Mucosa of descending colon (tissue), 3 donors: ENCODE results near the gene COA3. TPM values are rescaled to one million over a fixed set of nuclear protein-coding genes. Genes with fewer than 3 reads are reported as not detected.

ENCODE experiments used
- ATAC-seq: fragments of 200-7000 bp; cut with Tn5 transposase; one replicate; pipeline ENCODE4 v1.9.1; 2020; ENCODE audit warnings: mild to moderate bottlenecking, moderate library complexity
- DNase-seq, 3 donors: peaks; one replicate each; pipeline ENCODE4 v3.0.0-alpha.2; 2020
- H3K36me3 ChIP-seq: fragments of 200-600 bp; one replicate; pipeline ENCODE4 v1.8.0; 2021; ENCODE audit warnings: low read depth, mild to moderate bottlenecking
- H3K4me1 ChIP-seq: fragments of 200-600 bp; one replicate; pipeline ENCODE4 v1.8.0; 2021; ENCODE audit warnings: low read depth, mild to moderate bottlenecking
- H3K4me3 ChIP-seq: fragments of 200-600 bp; one replicate; pipeline ENCODE4 v1.8.0; 2021; ENCODE audit warnings: mild to moderate bottlenecking
- H3K9me3 ChIP-seq: fragments of 200-600 bp; one replicate; pipeline ENCODE4 v1.8.0; 2021; ENCODE audit warnings: mild to moderate bottlenecking
- CTCF ChIP-seq: fragments of 200-600 bp; IDR thresholded peaks from one replicate; pipeline ENCODE4 v1.8.0; 2022; ENCODE audit warnings: antibody characterized with exemption, mild to moderate bottlenecking
- intact Hi-C, 2 donors: fragments of 100-400 bp; cut with DNase I in 1 of 2; cut with micrococcal nuclease in 1 of 2; formaldehyde crosslinking; loops; one replicate each; pipeline versions ENCODE4 v1.11.0 to v1.11.1; 2022; cut with DNase I, micrococcal nuclease
- total RNA-seq, 3 donors: library from RNA; stranded (reverse); fragmentation: NEBNext Ultra II Directional in 2 of 3; extraction: Animal tissue kit (Norgen Biotek cat#: 25700) in 2 of 3; gene quantifications; one replicate each; pipeline versions ENCODE4 v1.2.1 to v1.2.4, GENCODE V29; 2021 to 2023
- donor health status: DM: no; HTN: no; CAD: no; lungs with moderate emphysema.
- donor health status: DM: no; HTN: no; CAD: no.
- donor health status: DM: no; HTN: yes; CAD: no.

Gene COA3
- total RNA-seq, 3 donors from 2014 or later, result 92.7 to 151 (median 148) TPM

- H3K4me1 ChIP-seq, result peaks cover 10% of the 10 kb centered on the region
- no peak overlapping the region for H3K4me3 ChIP-seq
- ATAC-seq (no peak), DNase-seq (no peak)
- H3K9me3 ChIP-seq, result no peaks in the 10 kb centered on the region
- no peaks in the 10 kb centered on the region for H3K36me3 ChIP-seq
- TF ChIP-seq CTCF, result no peak
- intact Hi-C loops, result no loop called here
These were observed 15.3 kb downstream of the COA3 start for GRCh38 chr17:42783062-42783790.

GRCh38 chr17:42782166-42783061 is 16.1 kb downstream of the COA3 start:
- ATAC-seq, result peak; percentile 16
- peaks cover 10% of the 10 kb centered on the region for H3K4me1 ChIP-seq

GRCh38 chr17:42781639-42782165 is 16.8 kb downstream of the COA3 start:
- no peak for DNase-seq
- Histone ChIP-seq H3K9me3 (no peaks in the 10 kb centered on the region), H3K4me3 (peak overlapping the region; percentile 48), H3K4me1 (peaks cover 10% of the 10 kb centered on the region), H3K36me3 (no peaks in the 10 kb centered on the region)
- peak; percentile 0 for ATAC-seq
- no peak for TF ChIP-seq CTCF
- intact Hi-C loops, result no loop called here

More at GRCh38 chr17:42782166-42783061, 16.1 kb downstream of the COA3 start:
- Histone ChIP-seq H3K4me3 (no peak overlapping the region), H3K9me3 (no peaks in the 10 kb centered on the region), H3K36me3 (no peaks in the 10 kb centered on the region)
- DNase-seq, result peak in 2 of 3 donors; percentile 42 to 71
- no peak for TF ChIP-seq CTCF
- intact Hi-C loops, result no loop called here

GRCh38 chr17:42780851-42781638 is 17.5 kb downstream of the COA3 start:
- Histone ChIP-seq H3K9me3 (no peaks in the 10 kb centered on the region), H3K4me1 (peaks cover 10% of the 10 kb centered on the region), H3K36me3 (peaks cover 3% of the 10 kb centered on the region), H3K4me3 (peak overlapping the region; percentile 48)
- TF ChIP-seq CTCF, result no peak
- peak in 2 of 3 donors; percentile 24 to 52 for DNase-seq
- peak; percentile 2 for ATAC-seq
- intact Hi-C loops, result no loop called here
